MM.1S (cell line): ENCODE data around the gene PTPRK.

Experiments
- DNase-seq: peaks from one replicate; pipeline ENCODE4 v3.0.0-alpha.2; 2015
- H2AFZ ChIP-seq: fragments of 300-600 bp; sonication (generic); 2 replicates; pipeline ENCODE4 v1.6.0; 2016; ENCODE audit warnings: antibody characterized with exemption, low read length
- H3F3A ChIP-seq: fragments of 300-600 bp; sonication (generic); 2 replicates; pipeline ENCODE4 v1.6.1; 2016; ENCODE audit warnings: mild to moderate bottlenecking, antibody characterized with exemption, low read length, moderate library complexity, mixed read lengths; ENCODE audit not compliant: insufficient read depth
- H3K27ac ChIP-seq: fragments of 300-600 bp; sonication (generic); 2 replicates; pipeline ENCODE4 v1.5.1; 2016; ENCODE audit warnings: mild to moderate bottlenecking, low read length
- H3K27me3 ChIP-seq: fragments of 300-600 bp; sonication (generic); replicated peaks from 2 replicates; pipeline ENCODE4 v1.6.0; 2016; ENCODE audit warnings: low read length; ENCODE audit not compliant: insufficient read depth
- H3K36me3 ChIP-seq: fragments of 300-600 bp; sonication (generic); replicated peaks from 2 replicates; pipeline ENCODE4 v1.6.1; 2016; ENCODE audit warnings: mild to moderate bottlenecking, low read length, mixed read lengths; ENCODE audit not compliant: insufficient read depth
- H3K4me1 ChIP-seq: fragments of 300-600 bp; sonication (generic); 2 replicates; pipeline ENCODE4 v1.6.1; 2016; ENCODE audit warnings: low read length, mixed read lengths
- H3K4me2 ChIP-seq: fragments of 300-600 bp; sonication (generic); 2 replicates; pipeline ENCODE4 v1.6.0; 2016; ENCODE audit warnings: low read depth, low read length
- H3K4me3 ChIP-seq: fragments of 300-600 bp; sonication (generic); 2 replicates; pipeline ENCODE4 v1.5.1; 2016; ENCODE audit warnings: low read length, mixed read lengths
- H3K79me2 ChIP-seq: fragments of 300-600 bp; sonication (generic); 2 replicates; pipeline ENCODE4 v1.6.1; 2016; ENCODE audit warnings: mixed run types, low read length, mixed read lengths
- H3K9ac ChIP-seq: fragments of 300-600 bp; sonication (generic); 2 replicates; pipeline ENCODE4 v1.6.1; 2016; ENCODE audit warnings: low read length, mixed read lengths
- H3K9me2 ChIP-seq: fragments of 300-600 bp; sonication (generic); replicated peaks from 2 replicates; pipeline ENCODE4 v1.6.1; 2016; ENCODE audit warnings: mild to moderate bottlenecking, low read length, mixed read lengths; ENCODE audit not compliant: insufficient read depth
- H3K9me3 ChIP-seq: fragments of 300-600 bp; sonication (generic); replicated peaks from 2 replicates; pipeline ENCODE4 v1.6.1; 2016; ENCODE audit warnings: mild to moderate bottlenecking, low read length, mixed read lengths; ENCODE audit not compliant: insufficient read depth
- H4K20me1 ChIP-seq: fragments of 300-600 bp; sonication (generic); 2 replicates; pipeline ENCODE4 v1.6.1; 2016; ENCODE audit warnings: mild to moderate bottlenecking, low read length, moderate library complexity, mixed read lengths; ENCODE audit not compliant: insufficient read depth
- CTCF ChIP-seq: fragments of 300-600 bp; sonication (generic); IDR thresholded peaks from 2 replicates; pipeline ENCODE4 v1.5.1; 2016; ENCODE audit warnings: antibody characterized with exemption, low read length, mixed read lengths
- EZH2 ChIP-seq: fragments of 300-600 bp; sonication (generic); optimal IDR thresholded peaks from 2 replicates; pipeline ENCODE3; 2017; ENCODE audit warnings: low read depth, mild to moderate bottlenecking, antibody characterized with exemption, low read length, mixed read lengths
- EZH2phosphoT487 ChIP-seq: fragments of 300-600 bp; sonication (generic); IDR thresholded peaks from 2 replicates; pipeline ENCODE4 v1.6.1; 2018; ENCODE audit warnings: antibody characterized with exemption, low read length

PTPRK gene

GRCh38 chr6:128138694-128139093 is 381.7 kb downstream of the PTPRK start:
- no peak overlapping the region for H3K4me2 ChIP-seq
- H3K27ac ChIP-seq, result no peak overlapping the region
- H3K27me3 ChIP-seq, result no peaks in the 10 kb centered on the region
- TF ChIP-seq EZH2, result no peak
- TF ChIP-seq EZH2phosphoT487, result no peak
- TF ChIP-seq CTCF, result no peak
- no peaks in the 10 kb centered on the region for H3K36me3 ChIP-seq
- H3K4me3 ChIP-seq, result no peak overlapping the region
- no peak overlapping the region for H3K9ac ChIP-seq
- peaks cover 14% of the 10 kb centered on the region for H3K4me1 ChIP-seq
- peaks cover 6% of the 10 kb centered on the region; the same call in 1 of the 2 replicates for H3F3A ChIP-seq
- no peak for DNase-seq
- H3K9me2 ChIP-seq, result no peaks in the 10 kb centered on the region
- H3K79me2 ChIP-seq, result no peaks in the 10 kb centered on the region
- H2AFZ ChIP-seq, result no peak overlapping the region
- no peaks in the 10 kb centered on the region for H3K9me3 ChIP-seq
- no peaks in the 10 kb centered on the region for H4K20me1 ChIP-seq

- TF ChIP-seq CTCF, result no peak
- no peak for TF ChIP-seq EZH2
- TF ChIP-seq EZH2phosphoT487, result no peak
- Histone ChIP-seq H3K4me1 (peaks cover 14% of the 10 kb centered on the region), H3K9me3 (no peaks in the 10 kb centered on the region), H3K79me2 (no peaks in the 10 kb centered on the region), H3K36me3 (no peaks in the 10 kb centered on the region), H2AFZ (no peak overlapping the region), H3K27ac (peak overlapping the region; percentile 48; the same call in 1 of the 2 replicates), H4K20me1 (no peaks in the 10 kb centered on the region), H3K4me3 (no peak overlapping the region), H3K9me2 (no peaks in the 10 kb centered on the region), H3K9ac (no peak overlapping the region), H3F3A (peaks cover 6% of the 10 kb centered on the region; the same call in 1 of the 2 replicates), H3K4me2 (peak overlapping the region; percentile 41), H3K27me3 (no peaks in the 10 kb centered on the region)
- DNase-seq, result peak; percentile 61
Measured at GRCh38 chr6:128135325-128135724, 385.1 kb downstream of the PTPRK start.

DNA sequence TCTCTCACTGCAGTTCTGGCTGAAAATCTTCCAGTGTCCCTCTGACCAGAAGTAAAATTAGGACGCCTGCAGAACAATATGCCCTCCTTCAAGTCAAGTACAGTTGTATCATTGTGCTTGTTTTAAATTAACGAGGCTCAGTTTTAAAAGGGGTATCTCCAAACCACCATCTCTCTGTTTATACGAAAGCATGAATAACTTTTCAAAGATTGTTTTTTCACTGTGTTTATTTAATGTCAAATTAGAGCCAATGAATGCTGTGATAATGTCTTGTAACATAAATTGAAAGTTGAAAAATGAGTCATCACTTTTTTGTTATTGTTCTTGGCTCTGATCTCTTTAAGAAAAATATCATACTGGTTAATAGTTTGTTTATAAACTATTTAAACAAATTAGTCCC is 388.8 kb downstream of the PTPRK start:
- Histone ChIP-seq H3K36me3 (no peaks in the 10 kb centered on the region), H3K9me3 (no peaks in the 10 kb centered on the region), H3K4me3 (no peak overlapping the region), H3K9me2 (no peaks in the 10 kb centered on the region), H3K4me2 (no peak overlapping the region), H3K27me3 (no peaks in the 10 kb centered on the region), H3K79me2 (no peaks in the 10 kb centered on the region), H3K9ac (no peak overlapping the region), H3K27ac (no peak overlapping the region), H3F3A (peaks cover 6% of the 10 kb centered on the region; the same call in 1 of the 2 replicates), H4K20me1 (no peaks in the 10 kb centered on the region), H2AFZ (no peak overlapping the region), H3K4me1 (peaks cover 14% of the 10 kb centered on the region)
- no peak for DNase-seq
- TF ChIP-seq EZH2, result no peak

DNA sequence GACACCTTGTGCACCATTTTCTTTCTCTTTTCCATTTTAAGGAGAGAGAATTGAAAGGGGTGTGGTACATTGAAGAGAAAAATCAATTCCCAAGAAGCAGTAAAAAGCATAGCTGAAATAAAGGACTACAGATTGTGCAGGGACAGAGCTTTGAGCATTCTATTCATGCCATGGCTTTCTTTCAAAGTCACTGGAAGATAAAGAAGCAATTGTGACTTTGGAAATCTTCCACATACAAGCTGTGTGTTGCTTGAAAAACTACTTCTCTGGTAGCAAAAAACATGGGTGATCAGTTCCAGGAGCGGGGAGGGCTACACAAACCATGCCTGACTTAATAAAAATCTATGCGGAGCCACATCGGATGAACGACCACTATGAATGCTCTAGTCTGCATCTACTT is 389.4 kb downstream of the PTPRK start:
- peaks cover 6% of the 10 kb centered on the region; the same call in 1 of the 2 replicates for H3F3A ChIP-seq
- H3K36me3 ChIP-seq, result no peaks in the 10 kb centered on the region
- H3K9ac ChIP-seq, result no peak overlapping the region
- no peak for DNase-seq
- no peaks in the 10 kb centered on the region for H3K9me2 ChIP-seq
- H2AFZ ChIP-seq, result no peak overlapping the region
- no peaks in the 10 kb centered on the region for H3K9me3 ChIP-seq
- no peak overlapping the region for H3K4me3 ChIP-seq
- peaks cover 14% of the 10 kb centered on the region for H3K4me1 ChIP-seq
- no peaks in the 10 kb centered on the region for H3K27me3 ChIP-seq
- no peak overlapping the region for H3K4me2 ChIP-seq
- no peak overlapping the region for H3K27ac ChIP-seq
- H4K20me1 ChIP-seq, result no peaks in the 10 kb centered on the region
- no peaks in the 10 kb centered on the region for H3K79me2 ChIP-seq
- no peak for TF ChIP-seq EZH2
- TF ChIP-seq EZH2phosphoT487, result no peak
